HG02870 (cell line): Measurements from ENCODE around the gene FBXW7.
A peak's percentile ranks its signal among the peaks of the same experiment; 100 is the strongest.

Experiments used
- ATAC-seq: cut with Tn5 transposase; IDR thresholded peaks from one replicate; pipeline ENCODE4 v1.9.1; 2021; ENCODE audit warnings: mild to moderate bottlenecking, moderate library complexity; ENCODE audit not compliant: unreplicated experiment

FBXW7 gene

DNA sequence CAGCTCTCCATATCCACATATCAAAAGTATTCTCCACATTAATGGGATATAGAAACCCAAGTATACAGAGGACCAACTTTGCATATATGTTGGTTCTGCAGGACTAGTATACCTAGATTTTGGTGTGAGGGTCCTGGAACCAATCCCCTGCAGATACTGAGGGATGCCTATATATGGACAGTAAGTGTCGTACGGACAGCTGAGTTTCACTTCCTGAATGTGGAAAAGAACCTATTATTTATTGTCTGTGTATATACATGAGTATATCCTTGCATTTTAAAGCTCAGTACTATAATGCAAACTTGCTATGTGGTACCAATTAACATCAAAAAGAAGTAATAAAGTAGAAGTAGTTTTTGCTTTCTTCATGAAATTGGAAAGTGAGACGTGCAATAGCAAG is 101.9 kb downstream of the FBXW7 start:
- ATAC-seq = no peak

- ATAC-seq = no peak
Observed at GRCh38 chr4:152431784-152432183, 104.1 kb downstream of the FBXW7 start.

DNA sequence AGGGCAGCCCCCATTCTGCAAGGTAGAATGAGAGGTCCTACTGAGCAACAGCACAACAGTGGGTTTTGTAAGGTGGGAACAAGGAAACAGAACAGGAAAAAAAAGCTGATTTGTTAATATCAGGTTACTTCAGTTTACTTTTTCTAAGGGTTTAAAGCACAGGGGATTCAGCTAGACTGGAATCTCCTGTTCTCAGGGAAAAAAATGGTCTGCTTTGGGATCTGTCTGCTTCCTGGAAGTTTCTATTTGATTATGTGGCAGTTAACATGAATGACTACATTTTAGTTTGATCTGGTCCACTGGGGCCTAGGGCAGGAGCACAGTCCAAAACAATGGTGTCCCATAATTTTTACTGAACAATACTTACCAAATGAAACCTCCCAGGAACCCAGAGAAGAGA is 104.6 kb downstream of the FBXW7 start:
- no peak for ATAC-seq

GRCh38 chr4:152430507-152430906 is 105.4 kb downstream of the FBXW7 start:
- ATAC-seq = no peak

DNA sequence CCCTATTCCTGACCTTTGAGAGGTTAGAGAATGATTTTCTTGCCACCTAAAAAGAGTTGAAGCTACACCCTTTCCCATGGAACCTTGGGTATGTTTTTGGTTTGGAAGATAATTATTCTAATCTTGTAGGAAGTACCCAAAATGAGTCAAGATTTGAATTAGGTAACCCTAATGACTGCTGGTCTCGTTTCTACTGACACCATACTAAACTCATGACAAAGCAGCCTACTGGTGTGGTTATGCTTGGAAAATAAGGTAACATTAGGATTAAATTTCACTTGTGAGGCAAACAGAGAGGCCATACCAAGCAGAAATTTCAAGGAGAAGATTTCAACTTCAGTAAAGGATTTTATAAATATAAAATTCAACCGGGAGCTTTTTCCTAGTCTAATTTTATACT is 107.9 kb downstream of the FBXW7 start:
- ATAC-seq = no peak

- no peak for ATAC-seq
Observed at GRCh38 chr4:152424977-152425376, 110.9 kb downstream of the FBXW7 start.

DNA sequence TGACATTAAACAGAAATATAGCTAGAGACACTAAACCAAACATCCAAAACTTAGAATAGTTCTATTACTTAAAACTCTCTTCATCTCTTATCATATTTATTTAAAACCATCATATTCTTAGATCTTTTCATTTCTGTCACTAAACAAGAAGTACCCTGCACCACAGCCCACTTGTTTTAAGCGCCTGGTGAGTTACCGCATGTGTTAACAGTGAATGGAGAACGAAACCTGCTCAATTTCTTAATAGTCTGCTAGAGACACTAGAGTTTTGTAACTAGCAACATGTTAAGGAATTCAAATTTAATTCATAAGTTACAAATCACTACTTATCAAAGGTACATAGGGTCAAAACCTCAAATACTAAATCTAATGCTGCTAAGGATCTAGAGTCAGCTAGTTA is 111.5 kb downstream of the FBXW7 start:
- no peak for ATAC-seq

- ATAC-seq = no peak
Observed at GRCh38 chr4:152422817-152423320, 113.0 kb downstream of the FBXW7 start.

GRCh38 chr4:152421576-152421975 is 114.3 kb downstream of the FBXW7 start:
- ATAC-seq = no peak

GRCh38 chr4:152419809-152420208 is 116.1 kb downstream of the FBXW7 start:
- ATAC-seq = no peak

GRCh38 chr4:152417673-152418072 is 118.2 kb downstream of the FBXW7 start:
- no peak for ATAC-seq

DNA sequence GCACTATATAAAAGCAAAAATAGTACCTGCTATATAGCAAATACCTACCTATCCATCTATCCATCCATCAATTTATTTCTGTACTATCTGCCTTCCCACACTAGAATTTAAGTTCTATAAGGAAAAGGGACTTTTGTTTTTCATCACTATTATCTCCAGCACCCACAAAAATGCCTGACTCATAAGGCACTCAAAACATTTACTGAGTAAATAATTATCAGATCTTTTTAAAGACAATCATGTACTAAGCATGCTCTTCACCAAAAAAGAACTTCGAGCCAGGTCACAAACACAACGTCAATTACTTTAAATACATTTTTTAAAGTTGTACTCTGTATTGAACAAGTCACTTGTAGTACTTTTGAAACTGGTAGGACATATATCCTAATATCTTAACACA is 119.9 kb downstream of the FBXW7 start:
- ATAC-seq = no peak

DNA sequence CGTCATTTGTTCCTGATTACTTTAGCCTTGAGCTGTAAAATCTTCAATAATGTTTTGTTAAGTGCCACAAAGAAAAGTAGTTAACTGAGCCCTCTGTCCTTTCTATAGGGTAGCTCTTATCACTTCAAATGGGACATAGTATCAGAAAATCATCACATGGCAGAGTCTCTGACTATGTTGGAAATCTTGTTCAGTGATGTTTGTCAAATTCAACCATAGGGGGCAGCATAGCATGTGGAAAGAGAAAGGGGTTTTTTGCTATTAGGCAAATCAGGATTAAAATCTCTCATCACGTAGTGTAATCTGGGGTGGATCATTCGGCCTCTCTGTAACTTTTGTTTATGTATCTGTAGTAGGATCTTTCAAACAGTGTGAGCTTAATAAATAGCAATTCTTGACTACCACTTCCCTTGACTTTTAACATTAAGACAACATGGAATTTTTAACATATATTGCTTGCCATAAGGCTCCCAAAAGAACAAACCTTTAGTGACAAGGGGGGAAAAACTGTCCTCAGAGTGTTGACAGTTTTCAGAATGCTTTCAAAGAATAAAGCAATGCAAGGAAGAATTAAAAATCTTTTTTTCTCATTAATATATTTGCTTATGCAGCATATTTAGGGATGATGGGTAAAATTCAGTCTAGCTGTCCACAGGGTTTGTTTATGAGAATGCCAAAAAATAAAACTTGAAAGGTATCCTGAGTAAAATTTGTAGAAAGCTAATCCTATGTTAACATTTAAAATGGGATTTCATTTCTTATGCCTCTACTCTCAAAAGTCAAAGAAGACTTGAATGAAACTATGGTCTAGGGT is 127.2 kb downstream of the FBXW7 start:
- no peak for ATAC-seq

DNA sequence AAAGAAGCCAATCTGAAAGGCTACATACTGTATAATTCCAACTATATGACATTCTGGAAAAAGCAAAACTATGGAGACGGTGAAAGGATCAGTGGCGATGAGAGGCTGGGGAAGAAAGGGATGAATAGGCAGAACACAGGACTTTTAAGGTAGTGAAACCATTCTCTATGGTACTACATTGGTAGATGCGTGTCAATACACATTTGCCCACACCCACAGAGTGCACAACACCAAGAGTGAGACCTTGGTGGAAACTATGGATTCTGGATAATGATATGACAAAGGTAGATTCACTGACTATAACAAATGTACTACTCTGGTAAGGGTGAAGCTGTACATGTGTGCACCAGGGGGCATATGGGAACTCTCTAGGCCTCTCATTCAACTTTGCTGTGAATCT is 134.5 kb downstream of the FBXW7 start:
- ATAC-seq = no peak

GRCh38 chr4:152399246-152399645 is 136.6 kb downstream of the FBXW7 start:
- ATAC-seq = peak; percentile 83

DNA sequence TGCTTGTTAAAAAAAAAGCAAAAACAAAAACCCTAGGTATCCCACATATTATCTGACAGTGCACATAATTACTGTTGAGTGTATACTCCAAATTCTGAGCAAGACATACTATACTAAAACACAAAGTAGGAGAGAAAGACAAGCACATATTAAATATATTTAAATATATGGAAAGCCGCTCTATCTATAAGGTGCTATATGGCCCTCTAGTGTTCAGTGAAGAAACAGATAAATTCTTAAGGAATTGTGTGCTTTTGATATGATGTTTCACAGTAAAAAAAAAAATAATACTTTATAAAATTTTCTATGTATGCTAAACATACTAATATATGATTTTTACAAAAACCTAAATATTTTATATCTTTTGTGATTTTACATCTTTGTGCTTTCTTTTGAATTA is 137.8 kb downstream of the FBXW7 start:
- ATAC-seq = no peak

DNA sequence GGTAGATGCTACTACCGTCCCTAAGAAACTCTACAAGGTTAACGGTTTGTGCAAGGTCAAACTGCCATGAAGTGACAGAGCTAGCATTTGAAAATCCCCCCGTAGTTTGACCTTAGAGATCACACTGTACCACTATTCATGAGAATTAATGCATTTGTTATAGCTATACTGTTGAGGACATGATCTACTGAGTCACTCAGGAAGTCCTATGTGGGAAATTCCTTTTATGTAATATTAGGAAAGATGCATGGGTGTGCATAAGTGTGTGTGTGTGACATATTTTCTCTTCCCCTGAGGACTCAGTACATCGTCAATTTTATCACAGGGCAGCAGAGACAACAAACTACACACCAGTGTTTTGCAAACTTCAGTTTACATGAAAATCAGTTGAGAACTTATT is 141.1 kb downstream of the FBXW7 start:
- ATAC-seq = no peak

- ATAC-seq = no peak
Observed at GRCh38 chr4:152392079-152392478, 143.8 kb downstream of the FBXW7 start.

GRCh38 chr4:152390216-152390615 is 145.7 kb downstream of the FBXW7 start:
- ATAC-seq = no peak

DNA sequence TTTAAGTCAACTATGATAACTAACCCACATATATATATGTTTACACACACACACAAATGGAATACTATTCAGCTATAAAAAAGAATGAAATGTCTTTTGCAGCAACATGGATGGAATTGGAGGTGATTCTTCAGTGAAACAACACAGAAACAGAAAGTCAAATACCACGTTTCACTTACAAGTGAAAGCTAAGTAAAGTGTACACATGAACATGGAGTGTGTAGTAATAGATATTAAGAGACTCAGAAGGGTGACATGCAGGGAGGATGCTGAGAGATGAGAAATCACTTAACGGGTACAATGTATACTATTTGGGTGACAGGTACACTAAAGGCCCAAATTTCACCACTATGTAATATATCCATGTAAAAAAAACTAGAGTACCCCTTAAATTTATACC is 146.5 kb downstream of the FBXW7 start:
- ATAC-seq = no peak

DNA sequence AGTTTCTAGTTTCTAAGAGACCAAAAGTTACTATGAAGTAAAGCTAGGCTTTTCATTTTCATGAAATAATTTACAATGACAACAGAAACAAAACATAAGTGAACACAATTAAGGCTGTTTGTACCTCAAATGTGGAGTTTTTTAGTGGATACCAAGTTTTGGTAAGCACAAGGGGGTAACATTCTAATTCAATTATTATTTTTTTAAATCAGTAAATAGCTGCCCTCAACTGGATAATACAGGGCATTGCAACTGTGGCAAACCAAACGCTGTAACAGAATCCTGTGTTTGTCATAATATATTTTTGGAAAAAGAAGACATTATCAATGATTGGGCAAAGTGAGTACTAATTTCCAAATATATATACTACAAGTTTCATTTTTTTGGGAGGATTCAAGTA is 150.3 kb downstream of the FBXW7 start:
- no peak for ATAC-seq

GRCh38 chr4:152382057-152382785 is 153.7 kb downstream of the FBXW7 start:
- no peak for ATAC-seq
